Measurements from ENCODE around the gene CLIC5.

CLIC5 gene

DNA sequence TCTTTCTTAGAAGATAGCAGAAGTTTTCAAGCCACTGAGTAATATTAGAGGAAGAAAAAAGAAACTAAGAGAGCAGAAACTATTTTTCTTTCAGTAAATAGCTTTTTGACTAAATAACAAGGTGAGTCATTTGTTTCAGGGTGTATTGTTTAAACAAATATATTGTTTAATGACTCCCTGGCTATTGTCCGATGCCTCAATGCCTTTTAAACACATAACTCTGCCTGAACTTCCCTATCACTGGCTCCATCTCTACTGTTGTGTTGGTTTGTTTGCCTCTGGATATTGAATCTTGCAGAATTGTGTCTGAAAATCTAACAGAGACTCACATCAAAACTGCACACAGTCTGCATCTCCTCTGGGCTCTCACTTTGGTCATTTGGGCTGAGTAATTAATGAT is 19.6 kb upstream of the CLIC5 start:
- no peak for DNase-seq (ENCODE audit: low read depth)

DNA sequence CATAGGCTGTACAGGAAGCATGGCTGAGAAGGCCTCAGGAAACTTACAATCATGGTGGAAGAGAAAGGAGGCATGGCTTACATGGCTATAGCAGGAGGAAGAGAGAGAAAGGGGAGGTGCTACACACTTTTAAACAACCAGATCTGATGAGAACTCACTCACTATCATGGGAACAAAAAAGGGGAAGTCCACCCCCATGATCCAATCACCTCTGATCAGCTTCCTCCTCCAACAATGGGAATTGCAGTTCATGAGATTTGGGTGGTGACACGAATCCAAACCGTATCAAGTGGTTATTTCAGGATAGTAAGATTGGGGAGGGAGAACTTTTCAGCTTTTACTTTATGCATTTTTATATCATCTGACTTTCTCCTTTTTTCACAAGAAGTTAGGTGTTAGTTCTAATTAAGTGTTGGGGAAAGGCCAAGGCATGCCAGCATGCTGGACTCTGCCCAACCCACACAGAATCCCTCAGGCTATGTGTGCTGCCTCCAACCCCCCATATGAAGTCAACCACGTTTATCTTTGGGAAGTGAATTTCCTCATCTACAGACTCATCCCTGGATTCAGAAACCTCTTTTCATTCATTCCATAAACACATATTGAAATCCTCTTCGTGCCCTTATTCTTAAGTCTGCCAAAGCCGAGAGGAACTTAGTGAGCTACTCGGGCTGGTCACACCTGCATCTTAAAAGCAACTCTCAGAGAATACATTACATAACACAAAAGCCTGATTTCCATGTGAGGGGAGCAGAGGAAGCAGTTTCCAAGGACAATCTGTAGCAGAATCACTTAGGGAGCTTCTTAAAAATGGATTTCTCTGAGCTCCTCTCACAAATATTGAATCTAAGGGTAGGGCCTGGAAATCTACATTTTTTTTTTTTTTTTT is 16.7 kb upstream of the CLIC5 start:
- no peak for DNase-seq (ENCODE audit: low read depth)

DNA sequence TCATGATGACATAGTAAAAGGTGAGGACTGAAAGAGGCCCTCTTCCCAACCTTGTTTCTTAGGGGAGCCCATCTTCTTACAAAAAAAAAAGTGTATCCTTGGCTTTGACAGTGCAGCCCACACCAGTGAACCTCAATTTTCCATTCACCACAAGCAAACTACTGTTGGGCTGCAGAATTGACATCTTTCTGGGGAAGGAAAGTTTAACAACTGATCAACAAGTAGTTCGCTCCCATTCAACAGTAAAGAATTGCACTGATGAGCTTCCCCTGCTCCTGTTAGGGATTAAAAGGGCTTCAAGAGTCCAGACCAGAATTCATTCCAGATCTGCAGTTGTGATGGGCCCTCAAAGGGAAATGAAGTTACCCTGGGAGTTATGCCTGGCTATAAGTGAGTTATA is 13.9 kb upstream of the CLIC5 start:
- DNase-seq (ENCODE audit: low read depth), result no peak

DNA sequence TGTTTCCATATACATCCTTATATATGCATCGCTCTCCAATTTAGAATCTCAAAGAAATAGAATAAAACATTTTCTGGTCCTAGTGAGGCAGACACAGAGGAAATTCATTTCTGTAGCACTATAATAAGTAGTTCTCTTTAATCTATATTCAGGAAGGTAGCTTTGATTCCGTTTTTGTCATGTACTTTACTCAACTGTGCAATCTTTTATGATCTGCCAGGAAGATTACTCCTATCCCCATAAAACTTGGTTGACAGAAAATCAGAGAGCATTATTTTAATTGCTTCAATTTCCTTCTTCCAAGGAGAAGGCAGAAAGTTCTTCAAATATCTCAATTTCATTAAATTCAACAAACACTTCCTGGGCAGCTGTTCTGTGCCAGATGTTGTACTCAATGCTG is 10.6 kb upstream of the CLIC5 start:
- DNase-seq (ENCODE audit: low read depth), result no peak

DNA sequence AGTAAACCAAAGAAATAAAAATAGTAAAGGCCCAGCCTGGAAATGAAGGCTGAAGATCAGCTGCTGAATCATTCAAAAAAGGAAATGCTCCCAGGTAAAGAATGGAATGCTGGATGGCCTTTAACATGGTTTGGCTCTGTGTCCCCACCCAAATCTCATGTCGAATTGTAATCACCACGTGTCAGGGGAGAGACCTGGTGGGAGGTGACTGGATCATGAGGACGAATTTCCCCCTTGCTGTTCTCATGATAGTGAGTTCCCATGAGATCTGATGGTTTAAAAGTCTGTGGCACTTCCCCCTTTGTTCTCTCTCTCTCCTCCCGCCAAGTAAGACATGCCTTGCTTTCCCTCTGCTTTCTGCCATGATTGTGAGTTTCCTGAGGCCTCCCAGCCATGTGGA is 9.9 kb upstream of the CLIC5 start:
- no peak for DNase-seq (ENCODE audit: low read depth)

DNA sequence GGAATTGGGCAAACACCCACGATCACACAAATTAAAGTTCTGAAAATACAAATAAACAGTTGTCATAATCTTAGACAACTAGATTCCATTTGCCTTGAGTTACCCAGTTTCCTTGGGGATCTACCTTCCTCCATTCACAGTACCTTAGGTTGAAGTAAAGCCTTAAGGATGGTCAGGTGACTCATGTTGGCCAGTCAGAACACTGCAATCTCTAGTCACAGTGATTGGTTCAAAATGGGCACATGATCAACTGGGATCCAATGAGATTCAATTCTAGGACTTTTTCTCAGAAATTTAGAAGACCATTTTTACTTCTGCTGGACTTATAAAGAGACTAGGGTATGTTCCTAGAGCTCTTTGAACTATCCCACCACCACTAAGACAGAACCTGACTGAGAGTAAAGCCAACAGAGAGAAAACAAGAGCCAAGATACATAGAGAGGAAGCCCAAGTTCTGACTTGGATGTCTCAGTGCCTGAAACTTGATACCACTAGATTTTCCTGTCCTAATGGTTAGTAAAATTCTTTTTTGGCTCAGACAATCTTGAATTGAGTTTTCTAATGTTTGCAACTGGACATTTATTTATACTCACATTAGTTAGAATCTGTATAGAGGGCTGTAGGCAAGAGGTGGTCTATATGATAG is 8.6 kb upstream of the CLIC5 start:
- no peak for DNase-seq (ENCODE audit: low read depth)

DNA sequence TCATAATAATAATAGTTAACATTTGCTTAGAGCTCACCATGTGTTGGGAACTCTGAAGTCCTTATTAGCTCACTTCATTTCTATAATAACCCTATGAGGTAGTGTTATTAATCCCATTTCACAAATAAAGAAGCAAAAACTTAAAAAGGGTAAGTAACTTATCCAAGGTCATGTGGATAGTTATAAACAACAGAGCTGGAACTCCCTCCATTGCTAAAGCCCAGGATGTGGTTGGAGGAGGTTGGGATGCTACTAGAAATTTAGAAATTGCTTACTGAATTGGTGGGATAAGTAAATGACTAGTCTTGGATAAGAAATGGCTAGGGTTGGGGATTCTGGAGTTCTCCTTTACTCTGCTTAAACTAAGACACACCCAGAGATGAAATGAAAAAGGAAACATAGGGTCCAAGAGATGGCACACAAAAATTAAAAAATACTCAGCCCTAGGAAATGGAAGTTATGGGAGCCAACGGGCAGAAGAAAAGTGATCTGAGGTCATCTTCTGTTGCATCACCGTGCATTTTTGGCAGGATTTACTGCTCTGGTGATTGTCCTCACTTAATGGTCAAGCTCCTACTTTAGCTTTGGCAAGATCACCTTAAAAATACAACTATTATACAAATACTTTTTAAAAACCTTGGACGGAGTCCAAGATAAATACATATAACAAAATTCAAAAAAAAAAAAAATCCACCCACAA is 7.7 kb upstream of the CLIC5 start:
- no peak for DNase-seq (ENCODE audit: low read depth)

DNA sequence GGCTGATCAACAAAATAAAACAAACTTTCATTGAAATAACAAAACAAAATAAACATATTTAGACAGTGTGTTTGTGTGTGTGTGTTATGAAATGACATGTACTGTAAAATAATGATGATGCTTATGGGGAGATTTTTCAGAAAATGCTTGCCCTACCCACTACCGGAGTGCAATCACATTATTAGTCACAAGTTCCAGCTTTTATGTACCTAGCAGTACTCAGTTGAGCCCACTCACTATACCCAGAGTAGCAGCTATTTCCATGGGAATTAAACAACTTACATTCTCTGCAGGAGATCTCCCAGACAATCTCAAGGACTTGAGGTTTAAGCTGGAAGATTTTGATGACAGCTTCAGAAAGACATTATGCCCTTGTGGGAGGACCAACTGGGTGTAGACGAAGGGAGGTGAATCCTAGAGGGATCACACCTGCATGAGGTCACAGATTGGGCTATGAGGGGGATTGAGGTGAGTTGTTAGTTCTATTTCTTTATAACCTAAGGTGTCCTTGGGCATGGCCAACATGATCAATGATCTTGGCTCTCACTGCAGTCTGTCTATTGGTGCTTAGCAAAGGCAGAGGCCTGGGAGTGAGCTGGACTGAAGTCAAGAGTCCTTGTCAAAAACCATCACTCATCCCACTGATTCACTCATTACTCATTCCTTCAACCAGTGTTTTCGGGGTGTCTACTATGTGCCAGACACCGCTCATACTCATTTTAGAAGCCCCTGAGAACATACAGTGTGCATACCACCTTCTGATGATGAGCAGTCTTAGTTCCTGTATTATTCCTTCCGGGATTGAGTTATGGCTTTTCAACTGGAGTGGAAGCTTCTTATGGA is 6.7 kb upstream of the CLIC5 start:
- DNase-seq (ENCODE audit: low read depth), result no peak

DNA sequence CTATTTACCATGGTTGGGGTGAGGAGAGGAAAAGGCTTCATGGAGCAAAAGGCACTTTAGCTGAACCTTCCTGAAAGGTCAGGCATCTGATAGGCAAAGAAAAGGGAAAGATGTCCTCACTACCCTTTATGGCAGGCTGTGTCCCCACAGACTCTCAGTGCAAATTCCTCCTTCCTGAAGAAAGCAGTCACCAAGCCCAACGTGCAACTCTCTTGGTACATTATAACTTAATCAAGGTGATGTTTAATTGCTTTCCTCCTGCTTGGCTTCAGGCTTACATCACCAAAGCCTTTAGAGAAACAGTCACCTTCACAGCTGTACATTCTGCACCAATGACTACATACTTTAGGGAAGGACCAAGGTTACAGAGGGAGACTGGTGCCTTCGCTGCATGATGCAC is 2.1 kb upstream of the CLIC5 start:
- no peak for DNase-seq (ENCODE audit: low read depth)

DNA sequence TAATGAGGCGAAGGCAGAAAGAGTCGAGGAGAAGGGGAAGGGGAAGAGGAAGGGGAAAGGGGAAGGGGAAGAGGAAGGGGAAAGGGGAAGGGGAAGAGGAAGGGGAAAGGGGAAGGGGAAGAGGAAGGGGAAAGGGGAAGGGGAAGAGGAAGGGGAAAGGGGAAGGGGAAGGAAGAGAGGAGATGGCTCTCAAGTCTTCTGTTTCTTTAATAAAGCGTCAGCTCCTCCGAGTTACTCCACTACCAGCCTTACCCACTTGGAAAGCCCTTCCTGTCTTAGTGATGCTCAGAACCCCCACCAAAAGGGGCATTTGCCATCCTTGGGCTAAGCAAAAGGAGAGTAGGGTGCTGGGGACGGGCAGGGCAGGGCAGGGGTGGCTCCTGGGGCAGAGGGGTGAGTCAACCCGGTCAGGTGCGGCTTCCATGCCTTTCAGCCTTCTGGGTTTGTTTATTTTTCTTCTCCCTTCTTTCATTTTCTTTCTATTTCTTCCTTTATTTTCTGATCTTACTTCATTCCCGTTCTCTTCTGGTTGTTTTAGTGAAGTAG is 476 bp upstream of the CLIC5 start:
- no peak for DNase-seq (ENCODE audit: low read depth)

DNA sequence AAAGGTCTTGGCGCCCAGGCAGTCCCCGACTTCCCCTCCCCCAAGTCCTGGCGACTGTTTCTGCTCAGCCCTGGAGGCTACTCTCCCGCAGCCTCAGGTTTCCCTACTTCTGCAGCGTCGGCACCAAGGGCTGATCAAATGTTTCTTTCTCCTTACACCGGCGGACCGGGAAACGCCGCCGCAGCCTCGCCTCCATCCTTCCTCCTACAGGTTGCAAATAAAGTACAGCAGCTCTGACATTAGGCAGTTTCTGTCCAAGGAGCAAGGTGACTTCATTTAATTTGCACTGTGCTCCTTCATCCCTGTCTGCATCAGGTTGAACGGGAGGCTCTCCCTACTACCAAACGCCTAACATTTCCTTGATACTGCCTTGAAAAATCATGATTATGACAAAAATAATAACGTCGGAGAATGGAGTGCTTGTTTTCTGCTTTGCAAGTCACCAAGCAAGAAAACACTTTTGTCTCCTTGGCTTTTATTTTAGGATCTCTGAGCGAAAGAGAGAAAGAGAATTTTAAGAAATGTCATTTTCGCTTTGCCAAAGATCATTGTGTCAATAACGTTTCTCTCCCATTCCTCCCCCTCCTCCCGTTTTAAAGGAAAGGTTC is 1.0 kb downstream of the CLIC5 start:
- DNase-seq (ENCODE audit: low read depth), result no peak

DNA sequence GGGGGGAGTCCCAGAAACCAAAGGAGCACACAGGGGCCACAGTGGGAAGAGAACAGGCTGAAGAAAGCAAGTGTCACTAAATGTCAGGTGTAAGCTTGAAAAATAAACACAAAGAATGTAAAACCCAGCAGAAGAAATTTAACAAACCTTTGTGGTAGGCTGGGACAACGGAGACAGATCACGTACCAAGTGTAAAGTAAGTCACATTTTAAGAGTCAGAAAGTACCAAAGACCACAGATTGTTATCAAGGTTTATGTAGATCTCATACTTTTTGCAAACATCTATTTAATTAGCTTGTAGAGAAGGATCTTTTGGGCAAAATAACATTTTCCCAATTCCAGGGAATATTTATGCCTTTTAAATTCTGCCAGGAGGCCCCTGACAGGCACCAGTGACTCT is 1.6 kb downstream of the CLIC5 start:
- no peak for DNase-seq (ENCODE audit: low read depth)

DNA sequence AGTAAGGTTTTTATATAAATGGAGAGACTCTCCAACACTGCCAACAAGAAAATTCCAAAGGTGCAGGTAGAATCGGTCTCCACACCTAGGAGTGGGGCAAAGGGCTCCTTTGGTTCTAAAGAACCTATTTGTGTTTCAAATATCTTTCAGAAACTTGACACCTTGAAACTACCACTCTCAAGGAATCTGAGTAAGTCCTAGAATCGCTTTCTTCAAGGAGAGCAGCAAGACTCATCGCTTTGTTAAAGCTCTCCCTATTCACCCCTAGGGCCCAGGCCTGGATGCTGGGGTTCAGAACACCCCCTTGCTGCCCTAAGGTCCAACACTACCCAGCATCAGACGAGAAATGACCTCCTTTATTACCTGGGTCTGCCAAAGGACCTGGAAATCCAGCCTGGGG is 2.0 kb downstream of the CLIC5 start:
- DNase-seq (ENCODE audit: low read depth), result no peak

DNA sequence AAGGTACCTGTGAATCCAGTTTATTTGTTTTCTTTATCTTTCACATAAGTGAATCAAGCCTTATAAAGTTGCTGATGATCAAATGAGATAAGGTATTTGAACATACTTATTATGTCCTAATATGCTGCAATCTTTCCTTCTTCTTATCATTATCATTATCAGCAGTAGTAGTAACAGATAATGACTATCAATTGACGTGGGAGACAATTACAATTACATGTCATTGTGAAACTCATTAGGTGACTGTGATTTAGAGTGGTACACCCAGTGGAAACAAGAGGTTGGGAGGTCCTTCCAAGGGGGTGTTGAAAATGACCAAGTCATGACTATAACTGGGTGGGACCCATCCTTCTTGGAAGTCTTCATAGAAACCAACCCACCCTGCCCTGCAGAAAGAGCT is 2.8 kb downstream of the CLIC5 start:
- no peak for DNase-seq (ENCODE audit: low read depth)

DNA sequence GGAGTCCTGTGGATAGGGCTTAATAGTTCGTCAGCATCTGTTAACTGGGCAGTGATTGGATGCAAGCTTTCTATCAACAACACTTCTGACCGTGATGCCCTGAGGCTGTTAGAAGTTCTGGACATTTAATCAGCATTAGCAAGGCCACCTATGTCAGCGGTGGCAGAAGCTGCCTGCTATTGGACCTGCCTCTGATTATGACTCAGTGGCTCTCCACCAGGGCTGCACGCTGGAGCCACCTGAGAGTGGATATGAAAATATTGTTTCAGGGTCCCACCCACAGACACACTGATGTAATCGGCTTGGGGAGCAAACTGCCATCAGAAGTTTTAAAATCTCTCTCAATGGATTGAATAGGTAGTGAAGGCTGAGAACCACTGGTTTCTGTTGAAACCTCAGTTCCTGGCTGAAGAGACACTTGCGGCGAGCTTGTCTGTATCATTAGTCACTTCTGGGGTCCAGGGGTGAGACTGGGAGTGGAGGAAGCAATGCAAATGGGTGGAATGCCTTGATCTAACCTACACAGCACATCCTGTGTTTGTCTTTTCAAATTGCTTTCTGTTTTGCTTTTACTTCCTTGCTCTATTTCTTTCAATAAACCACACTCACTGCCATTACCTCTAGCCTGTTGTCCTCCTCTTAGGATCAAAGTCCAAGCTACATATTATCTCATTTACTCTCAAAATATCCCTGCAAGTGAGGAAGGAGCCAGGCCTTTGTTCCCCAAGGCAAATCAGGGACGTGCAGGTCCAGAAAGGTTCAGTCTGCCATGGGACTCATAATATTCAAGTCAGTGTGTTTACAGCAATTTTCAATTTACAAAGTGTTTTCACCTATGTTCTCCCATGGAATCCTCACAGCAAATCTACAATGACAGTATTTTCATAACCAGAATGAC is 4.2 kb downstream of the CLIC5 start:
- no peak for DNase-seq (ENCODE audit: low read depth)

DNA sequence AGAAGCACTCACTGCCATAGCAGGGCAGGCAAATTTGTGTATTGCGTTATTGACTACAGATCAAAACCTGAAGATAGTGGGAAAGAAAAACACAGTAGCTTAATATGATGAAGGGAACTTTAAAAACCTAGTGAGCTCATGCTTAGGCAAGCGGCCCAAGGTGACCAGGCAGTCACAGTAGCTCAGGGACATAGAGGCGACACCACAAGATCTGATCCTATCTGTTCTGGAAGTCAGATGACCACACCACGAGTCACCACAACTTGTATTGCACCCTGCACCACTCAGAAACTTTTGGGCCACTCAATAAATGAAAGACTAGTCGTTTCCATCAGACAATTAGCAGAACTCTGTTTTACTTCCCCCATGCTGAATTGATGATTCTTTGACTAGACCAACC is 4.9 kb downstream of the CLIC5 start:
- DNase-seq (ENCODE audit: low read depth), result no peak

DNA sequence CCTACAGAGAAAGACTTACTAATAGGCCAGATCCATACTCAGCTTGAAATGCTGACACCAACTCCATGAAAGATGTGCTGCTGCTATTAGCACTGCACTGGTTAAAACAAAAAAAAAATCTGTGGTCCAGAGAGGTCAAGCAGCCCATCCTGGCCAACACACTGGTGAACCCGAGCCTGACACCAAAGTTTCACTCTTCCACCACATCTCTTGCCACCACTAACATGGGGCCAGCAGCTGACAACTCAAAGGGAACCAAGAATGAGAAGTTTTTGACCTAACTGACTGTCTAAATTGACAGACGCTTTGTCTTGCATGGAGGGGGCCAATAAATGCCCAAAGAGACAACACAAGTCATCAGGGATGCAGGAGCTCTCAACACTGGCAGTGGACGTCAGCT is 5.4 kb downstream of the CLIC5 start:
- DNase-seq (ENCODE audit: low read depth), result no peak

DNA sequence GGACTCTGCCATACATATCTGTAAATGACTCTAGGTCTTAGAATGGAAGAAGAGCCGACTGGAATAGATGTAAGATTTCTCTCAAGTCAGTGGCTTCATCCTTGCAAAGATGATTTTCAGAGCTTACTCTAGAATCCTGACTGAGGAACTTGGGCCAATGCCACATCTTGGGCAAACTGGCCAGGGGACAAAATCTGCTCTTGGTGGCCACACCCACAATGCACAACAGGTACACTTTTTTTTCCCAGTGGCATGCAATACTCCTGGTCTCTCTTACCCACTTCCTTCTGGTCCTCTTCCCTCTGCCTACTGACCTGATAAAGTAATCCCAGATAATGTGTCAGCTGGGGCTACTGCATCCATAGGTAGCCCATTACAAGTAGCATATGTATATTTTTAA is 13.4 kb downstream of the CLIC5 start:
- no peak for DNase-seq (ENCODE audit: low read depth)

DNA sequence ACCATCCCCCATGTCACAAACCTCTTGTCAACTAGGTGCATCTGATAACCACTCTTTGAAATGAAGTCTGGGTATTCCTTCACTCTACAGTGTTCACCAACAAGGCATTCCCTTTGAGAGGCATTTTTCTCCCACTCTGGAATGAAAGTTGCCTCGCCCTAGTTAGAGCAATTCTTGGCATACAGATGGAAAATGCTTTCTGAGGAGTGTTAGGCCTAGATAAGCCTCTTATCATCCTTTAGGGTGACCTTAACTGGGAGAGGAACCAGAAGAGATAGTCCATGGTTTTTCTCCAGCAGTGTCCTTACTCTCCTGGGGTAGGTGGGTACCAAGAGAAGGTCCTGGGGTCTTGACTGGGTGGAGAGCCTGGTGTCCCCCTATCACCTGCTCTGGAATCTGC is 14.8 kb downstream of the CLIC5 start:
- DNase-seq (ENCODE audit: low read depth), result no peak

DNA sequence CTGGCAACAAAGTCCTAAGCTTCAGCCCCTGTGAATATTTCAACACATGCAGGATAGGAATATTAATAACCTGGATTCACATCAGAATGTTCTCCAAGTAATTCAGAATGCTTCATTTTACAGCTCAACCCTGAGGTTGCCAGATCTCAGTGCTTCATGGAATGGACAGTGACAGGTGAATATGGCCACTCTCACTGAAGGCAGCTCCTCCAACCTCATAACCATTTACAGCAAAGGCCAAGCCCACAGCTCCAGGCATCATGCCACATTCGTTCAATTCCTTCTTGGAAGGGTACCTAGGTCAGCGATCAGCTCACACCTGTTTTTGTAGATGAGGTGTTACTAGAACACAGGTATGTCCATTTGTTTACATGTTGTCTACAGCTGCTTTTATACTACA is 17.1 kb downstream of the CLIC5 start:
- DNase-seq (ENCODE audit: low read depth), result no peak

Measured in HS-5 (cell line).